K562 (cell line): ENCODE results near the gene GAL3ST2. TPM values are rescaled to one million over a fixed set of nuclear protein-coding genes. Genes with fewer than 3 reads are reported as not detected.

Experiments
- ATAC-seq: fragments of 200-7000 bp; cut with Tn5 transposase; 3 replicates; pipeline ENCODE4 v1.9.1; 2020; ENCODE audit warnings: moderate library complexity
- BruUV-seq: library from RNA; stranded (reverse); fragments of 400-500 nt; replicated peaks from 2 replicates; lab custom pipeline; 2021; lab: Mats Ljungman, UMichigan
- CTCF ChIA-PET: fragments of 300-600 bp; formaldehyde crosslinking; extraction: SDS; loops from one replicate; lab custom pipeline; 2021; ENCODE audit warnings: low intra/inter-chr PET ratio; lab: Yijun Ruan, JAX
- POLR2A ChIA-PET: fragments of 300-600, 350-650 bp; sonication (Branson Sonifier 250); formaldehyde crosslinking; extraction: SDS; loops from one replicate; lab custom pipeline; 2021; ENCODE audit warnings: antibody characterized with exemption, inconsistent platforms; lab: Yijun Ruan, JAX
- DNase-seq, 4 experiments: peaks; one replicate each; pipeline versions ENCODE4 v3.0.0 to v3.0.0-alpha.2; 2011 to 2018; ENCODE audit warnings: low spot score in 3 of 4, mixed read lengths in 3 of 4; ENCODE audit errors: extremely low read depth in 1 of 4
- FAIRE-seq: peaks from 2 replicates; lab custom pipeline; 2011; peaks lifted over from hg19 to GRCh38; lab: Jason Lieb, UNC
- H2AFZ ChIP-seq: 2 replicates; pipeline ENCODE4 v1.6.0; 2011; ENCODE audit warnings: low read depth, low read length, control low read depth, inconsistent platforms
- H3K27ac ChIP-seq: fragments of 200-600 bp; 3 replicates; pipeline ENCODE4 v1.8.0; 2011; ENCODE audit warnings: low read depth, mild to moderate bottlenecking, control low read depth, inconsistent platforms, low read length, moderate library complexity, mixed read lengths; ENCODE audit errors: extremely low read depth
- H3K27me3 ChIP-seq, 2 experiments: fragments of 300-600 bp in 1 of 2; 2 replicates in 1 of 2; 3 replicates in 1 of 2; pipeline versions ENCODE4 v1.6.0 to v1.8.0; 2011; ENCODE audit warnings: inconsistent platforms in 2 of 2, low read length in 2 of 2, mild to moderate bottlenecking in 1 of 2, mixed read lengths in 1 of 2, moderate library complexity in 1 of 2; ENCODE audit not compliant: control insufficient read depth in 2 of 2, insufficient read depth in 2 of 2
- H3K36me3 ChIP-seq: fragments of 300-600 bp; 3 replicates; pipeline ENCODE4 v1.8.0; 2011; ENCODE audit warnings: mild to moderate bottlenecking, low read length, inconsistent platforms; ENCODE audit not compliant: control insufficient read depth, insufficient read depth
- H3K4me1 ChIP-seq, 2 experiments: fragments of 200-600 bp in 1 of 2; replicated peaks in 1 of 2; 2 replicates in 1 of 2; 3 replicates in 1 of 2; pipeline versions ENCODE4 v1.5.1 to v1.8.0; 2011; ENCODE audit warnings: inconsistent platforms in 2 of 2, low read length in 2 of 2, mild to moderate bottlenecking in 1 of 2, mixed read lengths in 1 of 2, moderate library complexity in 1 of 2; ENCODE audit not compliant: control insufficient read depth in 2 of 2, insufficient read depth in 2 of 2
- H3K4me2 ChIP-seq: 2 replicates; pipeline ENCODE4 v1.6.1; 2011; ENCODE audit warnings: low read length, control low read depth, inconsistent platforms, mixed read lengths; ENCODE audit not compliant: insufficient read depth
- H3K4me3 ChIP-seq: fragments of 200-600 bp; sonication (generic), shearing (Covaris generic); 2 replicates; pipeline ENCODE4 v1.5.1; 2016; ENCODE audit warnings: control low read depth, inconsistent platforms
- H3K79me2 ChIP-seq: fragments of 200-600 bp; 3 replicates; pipeline ENCODE4 v1.8.0; 2011; ENCODE audit warnings: low read length, inconsistent platforms; ENCODE audit not compliant: control insufficient read depth, insufficient read depth
- H3K9ac ChIP-seq, 2 experiments: 2 replicates each; pipeline versions ENCODE4 v1.6.0 to v1.6.1; 2011; ENCODE audit warnings: low read depth in 2 of 2, low read length in 2 of 2, control low read depth in 1 of 2, inconsistent platforms in 1 of 2, mild to moderate bottlenecking in 1 of 2, mixed read lengths in 1 of 2; ENCODE audit not compliant: insufficient read depth in 1 of 2
- H3K9me1 ChIP-seq: one replicate; pipeline ENCODE4 v1.6.0; 2011; ENCODE audit warnings: inconsistent platforms, mild to moderate bottlenecking, low read length, moderate library complexity; ENCODE audit not compliant: control insufficient read depth, insufficient read depth
- H3K9me3 ChIP-seq: replicated peaks from 2 replicates; pipeline ENCODE4 v1.5.1; 2011; ENCODE audit warnings: low read depth, low read length, inconsistent platforms; ENCODE audit not compliant: control insufficient read depth, insufficient read depth
- H4K20me1 ChIP-seq: replicated peaks from 2 replicates; pipeline ENCODE4 v1.6.1; 2011; ENCODE audit warnings: low read length, inconsistent platforms, mixed read lengths; ENCODE audit not compliant: control insufficient read depth, insufficient read depth
- CBFA2T3 ChIP-seq: fragments of 450-650 bp; IDR thresholded peaks from 2 replicates; pipeline ENCODE4 v1.6.1; 2017
- DDX20 ChIP-seq: fragments of 450-650 bp; IDR thresholded peaks from 2 replicates; pipeline ENCODE4 v1.6.1; 2016; ENCODE audit warnings: missing genetic modification characterization, low read depth, mild to moderate bottlenecking, missing compliant biosample characterization, moderate library complexity
- GTF2B ChIP-seq: IDR thresholded peaks from 2 replicates; pipeline ENCODE4 v1.6.1; 2011; ENCODE audit not compliant: insufficient read length; ENCODE audit errors: extremely low read depth
- MEF2A ChIP-seq: IDR thresholded peaks from 2 replicates; pipeline ENCODE4 v1.6.1; 2011; ENCODE audit warnings: low read depth, mild to moderate bottlenecking, low read length, moderate library complexity; ENCODE audit not compliant: control insufficient read depth
- RFX1 ChIP-seq: fragments of 450-650 bp; IDR thresholded peaks from 2 replicates; pipeline ENCODE4 v1.6.1; 2016; ENCODE audit warnings: mild to moderate bottlenecking, moderate library complexity
- SRF ChIP-seq, 2 experiments: fragments of 250-450, 450-650 bp in 1 of 2; sonication (Bioruptor Pico) in 1 of 2; sonication (generic) in 1 of 2; formaldehyde crosslinking; IDR thresholded peaks; 2 replicates each; pipeline versions ENCODE4 v1.5.0 to v1.5.1; 2020 to 2022; ENCODE audit warnings: mild to moderate bottlenecking in 1 of 2, missing genetic modification reagents in 1 of 2
- THAP12 ChIP-seq: fragments of 250-450 bp; sonication (Bioruptor Pico); IDR thresholded peaks from 2 replicates; pipeline ENCODE4 v1.9.0; 2021; ENCODE audit warnings: mild to moderate bottlenecking, inconsistent platforms
- ZBED1 ChIP-seq: IDR thresholded peaks from 2 replicates; pipeline ENCODE4 v1.6.1; 2014
- ZBTB8A ChIP-seq: fragments of 450-650 bp; IDR thresholded peaks from 2 replicates; pipeline ENCODE4 v1.6.1; 2018; ENCODE audit warnings: mild to moderate bottlenecking, moderate library complexity; ENCODE audit not compliant: partially characterized antibody
- ZNF431 ChIP-seq: sonication (generic); formaldehyde crosslinking; IDR thresholded peaks from 2 replicates; pipeline ENCODE4 v1.8.0; 2022; ENCODE audit warnings: mild to moderate bottlenecking, missing genetic modification reagents
- ZNF589 ChIP-seq: fragments of 200-800 bp; sonication (Bioruptor generic); IDR thresholded peaks from 2 replicates; pipeline ENCODE4 v1.6.1; 2016; ENCODE audit warnings: low read depth, missing genetic modification characterization, missing compliant biosample characterization
- ZZZ3 ChIP-seq: fragments of 450-650 bp; IDR thresholded peaks from 2 replicates; pipeline ENCODE4 v1.6.1; 2016; ENCODE audit warnings: antibody characterized with exemption, mild to moderate bottlenecking, moderate library complexity
- WGBS: fragments of 100-300 bp; shearing (Covaris generic); methylation state at CpG from one replicate; pipeline ENCODE4 v1.1.6; 2016; ENCODE audit warnings: low coverage, mixed read lengths; ENCODE audit not compliant: insufficient coverage; ENCODE audit errors: missing lambda C conversion rate; 5-methylcytosine and 5-hydroxymethylcytosine counted together
- in situ Hi-C: fragments of 300-500 bp; cut with MboI; formaldehyde crosslinking; loops from 4 replicates; pipeline ENCODE4 v1.15.0; 2018; ENCODE audit warnings: inconsistent platforms, mixed read lengths
- intact Hi-C: fragments of 100-400 bp; cut with micrococcal nuclease; formaldehyde crosslinking; loops from 2 replicates; pipeline ENCODE4 v1.14.2; 2022
- polyA plus RNA-seq, 8 experiments: library from polyadenylated mRNA; depleted of rRNA in 4 of 8; stranded (reverse) in 5 of 8; unstranded in 3 of 8; fragments of >200 nt; fragmentation: Nextera tagmentation in 2 of 8; fragmentation: Illumina TruSeq in 1 of 8; extraction: Ambion mirVana in 2 of 8; extraction: Trizol in 1 of 8; gene quantifications; 2 replicates each; pipeline versions ENCODE4 v1.2.1 to v1.2.3, GENCODE V29; 2011 to 2014; ENCODE audit warnings: inconsistent platforms in 1 of 8, missing spikeins in 1 of 8
- total RNA-seq, 7 experiments: library from RNA; depleted of rRNA in 6 of 7; stranded (reverse); fragments of >200 nt in 6 of 7; fragmentation: Illumina TruSeq in 2 of 7; extraction: Trizol in 2 of 7; gene quantifications; 2 replicates each; pipeline versions ENCODE4 v1.2.1 to v1.2.3, GENCODE V29; 2011 to 2021; ENCODE audit warnings: low replicate concordance in 1 of 7
- TF ChIP-seq, protein P1 (sequence below), 2 experiments: fragments of 250-450 bp in 1 of 2; fragments of 450-650 bp in 1 of 2; sonication (Bioruptor Pico) in 1 of 2; IDR thresholded peaks; 2 replicates each; pipeline versions ENCODE4 v1.6.1 to v1.8.0; 2016 to 2021; ENCODE audit warnings: mild to moderate bottlenecking in 2 of 2, moderate library complexity in 2 of 2, missing compliant biosample characterization in 1 of 2, missing genetic modification characterization in 1 of 2

Gene GAL3ST2
- total and polyA plus RNA-seq, 9 of the 15 experiments (the other 6 are each of a cell fraction or from before 2014, with no cell fraction given) = 0.42 TPM; not detected in 8

DNA sequence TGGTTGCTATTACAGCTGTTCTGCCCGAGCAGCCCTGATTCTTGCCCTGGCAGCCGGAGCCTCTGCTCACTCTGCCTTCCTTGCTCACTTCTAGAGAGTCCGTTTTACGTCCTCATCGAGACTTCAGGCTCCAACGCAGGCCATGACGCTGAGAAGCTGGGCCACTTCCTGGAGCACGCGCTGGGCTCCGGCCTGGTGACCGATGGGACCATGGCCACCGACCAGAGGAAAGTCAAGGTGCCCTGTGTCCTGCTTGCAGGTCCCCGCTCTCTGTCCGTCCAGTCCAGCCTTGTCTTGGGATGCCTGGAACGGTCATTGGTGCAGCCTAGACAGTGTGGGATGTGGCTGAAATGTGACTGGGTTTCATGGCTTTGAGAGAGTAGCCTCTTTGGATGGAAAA lies 25.5 kb upstream of the GAL3ST2 start:
- Histone ChIP-seq H3K9me1 (no peaks in the 10 kb centered on the region), H3K4me1 (no peaks in the 10 kb centered on the region; a peak in 1 of 5 replicates), H3K27ac (no peak overlapping the region), H3K36me3 (peaks cover 47% of the 10 kb centered on the region; the same call in 2 of the 3 replicates), H3K79me2 (no peaks in the 10 kb centered on the region), H3K27me3 (no peaks in the 10 kb centered on the region), H3K4me3 (no peak overlapping the region), H2AFZ (no peak overlapping the region), H3K9ac (0 out of 4 replicates have a peak overlapping the region, but pooled peaks of 1 of the 2 experiments have one; percentile 28), H4K20me1 (no peaks in the 10 kb centered on the region), H3K4me2 (no peak overlapping the region), H3K9me3 (no peaks in the 10 kb centered on the region)
- ChIA-PET CTCF (no interaction called here), POLR2A (interaction anchor here (1.3 kb wide), 1 partner anchor 13 kb away, joined by 4 read pairs; no protein-coding TSS in a partner anchor)
- BruUV-seq = no TSS peak
- no peak for ATAC-seq
- intact Hi-C loops (no loop called here), in situ Hi-C loops (no loop called here)
- DNase-seq = no peak
- TF ChIP-seq, protein P1, sequence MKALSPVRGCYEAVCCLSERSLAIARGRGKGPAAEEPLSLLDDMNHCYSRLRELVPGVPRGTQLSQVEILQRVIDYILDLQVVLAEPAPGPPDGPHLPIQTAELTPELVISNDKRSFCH (CRISPR knock-in tag; IDR thresholded peaks at IDR 0.05) = no peak
- TF ChIP-seq, protein P1 (tag; IDR thresholded peaks at IDR 0.05) = no peak
- TF ChIP-seq ZZZ3 = no peak
- no peak for FAIRE-seq
- over 99% methylated on average over 11 of the region's 15 CpGs for WGBS

DNA sequence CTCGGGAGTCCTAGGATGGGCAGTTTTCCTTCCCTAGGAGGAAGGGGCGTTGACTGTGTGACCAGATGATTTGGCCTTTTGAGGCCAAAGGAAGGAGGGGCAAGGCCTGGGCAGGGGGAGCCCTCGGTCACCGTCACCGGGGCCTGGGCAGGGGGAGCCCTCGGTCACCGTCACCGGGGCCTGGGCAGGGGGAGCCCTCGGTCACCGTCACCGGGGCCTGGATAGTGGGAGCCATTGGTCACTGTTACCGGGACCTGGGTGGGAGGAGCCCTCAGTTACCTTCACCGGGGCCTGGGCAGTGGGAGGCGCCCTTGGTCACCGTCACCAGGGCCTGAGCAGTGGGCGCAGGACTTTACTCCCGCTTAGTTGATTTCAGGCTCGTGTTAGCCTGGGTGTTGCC lies 24.8 kb upstream of the GAL3ST2 start:
- H3K9ac ChIP-seq = no peak overlapping the region
- H3K79me2 ChIP-seq = no peaks in the 10 kb centered on the region
- no peak overlapping the region for H2AFZ ChIP-seq
- no TSS peak for BruUV-seq
- in situ Hi-C loops = no loop called here
- H3K27ac ChIP-seq = no peak overlapping the region
- FAIRE-seq (no peak), DNase-seq (no peak), ATAC-seq (no peak)
- no peak overlapping the region for H3K4me3 ChIP-seq
- peaks cover 51% of the 10 kb centered on the region; the same call in 2 of the 3 replicates for H3K36me3 ChIP-seq
- no peaks in the 10 kb centered on the region for H3K27me3 ChIP-seq
- no peaks in the 10 kb centered on the region; a peak in 1 of 5 replicates for H3K4me1 ChIP-seq
- ChIA-PET CTCF (no interaction called here), POLR2A (no interaction called here)
- H3K9me3 ChIP-seq = no peaks in the 10 kb centered on the region
- no peak overlapping the region for H3K4me2 ChIP-seq
- intact Hi-C loops = no loop called here
- H4K20me1 ChIP-seq = no peaks in the 10 kb centered on the region
- H3K9me1 ChIP-seq = no peaks in the 10 kb centered on the region
- 85% methylated on average over 5 of the region's 18 CpGs for WGBS
- no peak for TF ChIP-seq ZBED1
- no peak for TF ChIP-seq MEF2A
- TF ChIP-seq ZBTB8A = no peak
- no peak for TF ChIP-seq SRF (CRISPR knock-in tag; IDR thresholded peaks at IDR 0.05)
- no peak for TF ChIP-seq ZNF431 (CRISPR knock-in tag)
- TF ChIP-seq RFX1 = no peak
- no peak for TF ChIP-seq ZNF589 (CRISPR knock-in tag)
- TF ChIP-seq THAP12 (CRISPR knock-in tag) = no peak
- no peak for TF ChIP-seq GTF2B
- no peak for TF ChIP-seq CBFA2T3
- TF ChIP-seq DDX20 (tag) = no peak
